Thyroid gland (tissue), 4 donors: Measurements from ENCODE around the gene RADIL.

Source experiments
- POLR2A ChIP-seq, 2 donors: fragments of 450-650 bp; IDR thresholded peaks; one replicate each; pipeline ENCODE4 v1.6.1; 2017; ENCODE audit warnings: antibody characterized with exemption in 2 of 2, mild to moderate bottlenecking in 2 of 2, moderate library complexity in 1 of 2
- TF ChIP-seq, protein P1 (sequence below), 6 experiments: fragments of 200-600 bp in 3 of 6; fragments of 450-650 bp in 3 of 6; sonication (generic) in 3 of 6; IDR thresholded peaks; one replicate each; pipeline ENCODE4 v1.5.1; 2016 to 2019; ENCODE audit warnings: antibody characterized with exemption in 6 of 6, mild to moderate bottlenecking in 2 of 6, inconsistent platforms in 1 of 6, moderate library complexity in 1 of 6

DNA sequence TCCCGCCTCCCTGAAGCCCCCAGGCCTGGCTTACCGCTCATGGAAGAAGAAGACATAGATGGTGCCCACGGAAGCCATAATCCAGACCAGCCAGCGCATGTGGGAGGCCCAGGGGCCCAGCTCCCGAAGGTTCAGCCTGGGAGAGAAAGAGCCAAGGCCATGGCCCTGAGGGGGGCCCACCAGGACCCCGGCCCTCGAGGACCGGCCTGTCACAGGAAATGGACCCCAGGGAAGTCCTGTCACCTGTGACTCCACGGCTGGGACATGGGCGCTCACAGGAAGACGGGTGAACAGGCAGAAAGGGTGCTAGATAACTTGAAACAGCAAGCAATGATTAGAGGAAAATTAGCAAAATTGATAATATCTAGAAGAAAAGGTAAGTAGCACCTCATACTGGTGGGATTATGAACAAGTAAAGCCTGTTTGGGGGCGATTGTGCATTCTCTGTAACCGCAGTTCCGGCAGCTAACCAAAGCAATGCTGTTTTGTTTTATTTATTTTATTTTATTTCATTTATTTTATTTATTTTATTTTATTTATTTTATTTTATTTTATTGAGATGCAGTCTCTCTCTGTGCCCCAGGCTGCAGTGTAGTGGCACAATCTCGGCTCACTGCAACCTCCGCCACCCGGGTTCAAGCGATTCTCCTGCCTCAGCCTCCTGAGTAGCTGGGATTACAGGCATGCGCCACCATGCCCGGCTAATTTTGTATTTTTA lies 27.8 kb upstream of the RADIL start:
- TF ChIP-seq, protein P1, sequence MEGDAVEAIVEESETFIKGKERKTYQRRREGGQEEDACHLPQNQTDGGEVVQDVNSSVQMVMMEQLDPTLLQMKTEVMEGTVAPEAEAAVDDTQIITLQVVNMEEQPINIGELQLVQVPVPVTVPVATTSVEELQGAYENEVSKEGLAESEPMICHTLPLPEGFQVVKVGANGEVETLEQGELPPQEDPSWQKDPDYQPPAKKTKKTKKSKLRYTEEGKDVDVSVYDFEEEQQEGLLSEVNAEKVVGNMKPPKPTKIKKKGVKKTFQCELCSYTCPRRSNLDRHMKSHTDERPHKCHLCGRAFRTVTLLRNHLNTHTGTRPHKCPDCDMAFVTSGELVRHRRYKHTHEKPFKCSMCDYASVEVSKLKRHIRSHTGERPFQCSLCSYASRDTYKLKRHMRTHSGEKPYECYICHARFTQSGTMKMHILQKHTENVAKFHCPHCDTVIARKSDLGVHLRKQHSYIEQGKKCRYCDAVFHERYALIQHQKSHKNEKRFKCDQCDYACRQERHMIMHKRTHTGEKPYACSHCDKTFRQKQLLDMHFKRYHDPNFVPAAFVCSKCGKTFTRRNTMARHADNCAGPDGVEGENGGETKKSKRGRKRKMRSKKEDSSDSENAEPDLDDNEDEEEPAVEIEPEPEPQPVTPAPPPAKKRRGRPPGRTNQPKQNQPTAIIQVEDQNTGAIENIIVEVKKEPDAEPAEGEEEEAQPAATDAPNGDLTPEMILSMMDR (IDR thresholded peaks at IDR 0.05), result no peak
- TF ChIP-seq POLR2A (IDR thresholded peaks at IDR 0.05), result no peak
